Testis (tissue), 3 donors: ENCODE data around the gene GAB2. TPM values are rescaled to one million over a fixed set of nuclear protein-coding genes. Genes with fewer than 3 reads are reported as not detected.

Source experiments
- DNase-seq: peaks from one replicate; pipeline ENCODE4 v3.0.0-alpha.2; 2019
- H3K27ac ChIP-seq, 2 donors: fragments of 200-600 bp; sonication (generic); one replicate each; pipeline ENCODE4 v1.5.1; 2019
- H3K27me3 ChIP-seq: fragments of 200-600 bp; sonication (generic); one replicate; pipeline ENCODE4 v1.5.1; 2019
- H3K36me3 ChIP-seq: fragments of 200-600 bp; sonication (generic); one replicate; pipeline ENCODE4 v1.5.1; 2017; ENCODE audit warnings: low read depth; ENCODE audit errors: missing control alignments
- H3K4me1 ChIP-seq: fragments of 200-600 bp; sonication (generic); one replicate; pipeline ENCODE4 v1.5.1; 2019
- H3K4me3 ChIP-seq, 2 donors: fragments of 200-600 bp; sonication (generic); one replicate each; pipeline ENCODE4 v1.5.1; 2017 to 2019
- H3K9me3 ChIP-seq: fragments of 200-600 bp; sonication (generic); one replicate; pipeline ENCODE4 v1.5.1; 2017
- CTCF ChIP-seq, 3 experiments: fragments of 450-650 bp in 2 of 3; fragments of 200-600 bp in 1 of 3; sonication (generic) in 1 of 3; IDR thresholded peaks; one replicate each; pipeline ENCODE4 v1.5.1; 2016 to 2019; ENCODE audit warnings: antibody characterized with exemption in 3 of 3, mild to moderate bottlenecking in 2 of 3, moderate library complexity in 1 of 3
- POLR2A ChIP-seq: fragments of 450-650 bp; IDR thresholded peaks from one replicate; pipeline ENCODE4 v1.6.1; 2017; ENCODE audit warnings: antibody characterized with exemption, mild to moderate bottlenecking, moderate library complexity
- WGBS, 2 donors: methylation state at CpG; one replicate each; pipeline ENCODE4 v1.1.5; 2018; 5-methylcytosine and 5-hydroxymethylcytosine counted together
- intact Hi-C: fragments of 100-400 bp; cut with DNase I; formaldehyde crosslinking; loops from one replicate; pipeline ENCODE4 v1.15.1; 2023; ENCODE audit warnings: low total_unique reads
- polyA plus RNA-seq: library from polyadenylated mRNA; stranded (reverse); fragments of 350-450 nt; fragmentation: Illumina TruSeq; extraction: RNeasy Lipid Tissue Mini Kit (QIAGEN cat#74804); gene quantifications from one replicate; pipeline ENCODE4 v1.2.3, GENCODE V29; 2014; ENCODE audit warnings: low read depth, low replicate concordance; ENCODE audit not compliant: insufficient read depth
- total RNA-seq, 2 donors: library from RNA; depleted of rRNA; stranded (reverse); fragments of >200 nt; gene quantifications; one replicate each; pipeline ENCODE4 v1.2.3, GENCODE V29; 2016

GAB2 gene
- total and polyA plus RNA-seq, 3 donors from 2014 or later: 9.2 to 14.3 (median 10.9) TPM

GRCh38 chr11:78341841-78342240, 75.8 kb downstream of the GAB2 start:
- 95% methylated on average over 2 of the region's 2 CpGs for WGBS, 2 donors
- no peak for DNase-seq
- no peak overlapping the region for H3K27ac ChIP-seq
- no peaks in the 10 kb centered on the region for H3K9me3 ChIP-seq
- intact Hi-C loops: no loop called here
- no peaks in the 10 kb centered on the region for H3K27me3 ChIP-seq
- no peaks in the 10 kb centered on the region for H3K4me1 ChIP-seq
- no peak overlapping the region for H3K4me3 ChIP-seq
- TF ChIP-seq POLR2A (no peak), CTCF (IDR thresholded peaks at IDR 0.05) (no peak)
- no peaks in the 10 kb centered on the region for H3K36me3 ChIP-seq

DNA sequence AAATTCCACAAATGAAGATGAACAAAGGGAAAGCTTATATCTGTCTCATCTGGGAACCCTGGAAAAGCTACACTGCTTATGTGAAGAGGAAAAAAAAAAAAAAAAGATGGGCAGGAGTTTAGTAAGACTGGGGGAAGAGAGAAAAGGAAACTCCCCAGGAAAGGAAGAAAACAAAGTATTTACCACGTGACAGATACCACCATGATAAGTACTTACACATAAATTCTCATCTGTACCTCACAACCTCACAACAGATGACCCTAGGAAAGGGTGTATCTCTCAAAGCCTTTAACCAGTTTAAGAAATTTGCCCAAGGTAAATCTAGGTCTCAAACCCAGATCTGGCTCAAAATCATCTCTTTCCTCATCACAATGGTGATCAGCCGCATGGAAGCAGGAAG, 77.1 kb downstream of the GAB2 start:
- intact Hi-C loops: no loop called here
- Histone ChIP-seq H3K4me1 (no peaks in the 10 kb centered on the region), H3K27me3 (no peaks in the 10 kb centered on the region), H3K9me3 (no peaks in the 10 kb centered on the region), H3K4me3 (no peak overlapping the region), H3K36me3 (no peaks in the 10 kb centered on the region), H3K27ac (no peak overlapping the region)
- TF ChIP-seq POLR2A (no peak), CTCF (IDR thresholded peaks at IDR 0.05) (no peak)
- no peak for DNase-seq
- WGBS, 2 donors: 81 to 86% methylated on average over 2 of the region's 2 CpGs

DNA sequence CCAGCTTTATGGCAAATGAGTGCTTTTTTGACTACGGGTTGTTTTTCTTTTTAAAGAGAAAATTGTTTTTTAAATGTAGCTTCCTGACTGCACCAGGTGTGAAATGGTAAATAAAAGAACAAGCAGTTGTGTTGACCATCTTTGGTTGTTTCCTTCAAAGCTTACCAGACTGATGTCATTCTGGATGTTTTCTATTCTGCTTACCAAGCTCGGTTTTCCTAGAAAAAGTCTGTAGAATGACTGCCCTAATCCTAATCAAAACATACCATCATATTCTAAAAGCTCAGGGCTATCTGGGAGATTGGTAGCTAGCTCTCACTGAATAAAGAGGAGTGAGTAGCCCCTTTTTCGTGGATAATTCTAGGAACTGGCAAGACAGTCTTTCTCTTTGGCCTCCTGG, 77.7 kb downstream of the GAB2 start:
- Histone ChIP-seq H3K27ac (no peak overlapping the region), H3K27me3 (no peaks in the 10 kb centered on the region), H3K9me3 (no peaks in the 10 kb centered on the region), H3K4me3 (no peak overlapping the region), H3K4me1 (no peaks in the 10 kb centered on the region), H3K36me3 (no peaks in the 10 kb centered on the region)
- WGBS, 2 donors: 83 to 86% methylated on average over 3 of the region's 3 CpGs
- no peak for DNase-seq
- TF ChIP-seq CTCF (IDR thresholded peaks at IDR 0.05): no peak
- no peak for TF ChIP-seq POLR2A
- intact Hi-C loops: no loop called here

DNA sequence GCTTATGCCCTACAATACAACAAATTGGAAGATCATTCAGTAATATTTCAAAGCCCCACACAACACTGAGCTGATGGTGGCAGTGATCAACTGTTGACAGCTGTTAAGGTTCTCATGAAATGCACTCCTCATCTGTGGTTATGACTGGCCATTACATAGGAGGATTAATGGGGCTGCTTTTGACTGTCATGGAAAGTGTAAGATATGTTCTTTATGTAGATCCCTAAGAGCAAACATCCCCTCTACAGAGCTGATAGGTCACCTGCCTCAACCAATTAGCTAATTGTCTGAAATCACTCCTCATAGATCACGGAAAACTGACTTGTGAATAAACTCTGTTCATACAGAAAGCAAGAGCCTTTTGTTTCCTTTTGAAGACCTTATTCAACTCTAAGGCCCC, 78.1 kb downstream of the GAB2 start:
- intact Hi-C loops: no loop called here
- 94 to 95% methylated on average over 1 of the region's 1 CpG for WGBS, 2 donors
- Histone ChIP-seq H3K27ac (no peak overlapping the region), H3K4me3 (no peak overlapping the region), H3K9me3 (no peaks in the 10 kb centered on the region), H3K27me3 (no peaks in the 10 kb centered on the region), H3K36me3 (no peaks in the 10 kb centered on the region), H3K4me1 (no peaks in the 10 kb centered on the region)
- no peak for TF ChIP-seq POLR2A
- no peak for TF ChIP-seq CTCF (IDR thresholded peaks at IDR 0.05)
- DNase-seq: no peak

GRCh38 chr11:78338702-78339101, 78.9 kb downstream of the GAB2 start:
- intact Hi-C loops: no loop called here
- DNase-seq: no peak
- Histone ChIP-seq H3K27ac (no peak overlapping the region), H3K4me3 (no peak overlapping the region), H3K4me1 (no peaks in the 10 kb centered on the region), H3K36me3 (no peaks in the 10 kb centered on the region), H3K9me3 (no peaks in the 10 kb centered on the region), H3K27me3 (no peaks in the 10 kb centered on the region)
- WGBS, 2 donors: 92 to 95% methylated on average over 6 of the region's 6 CpGs
- no peak for TF ChIP-seq POLR2A
- no peak for TF ChIP-seq CTCF (IDR thresholded peaks at IDR 0.05)
